GM21723 (cell line): Measurements from ENCODE around the gene CACNB4.
"Not testable (repeated sequence)": the region's sequence is repeated elsewhere in the genome, so short reads cannot be mapped to it uniquely, and the experiment has no call there.

Experiments used
- ATAC-seq: cut with Tn5 transposase; IDR thresholded peaks from one replicate; pipeline ENCODE4 v1.9.1; 2021; ENCODE audit warnings: mild to moderate bottlenecking, moderate library complexity; ENCODE audit not compliant: unreplicated experiment

The CACNB4 gene

GRCh38 chr2:152098496-152099366 lies at the start of gene CACNB4:
Gene CACNB4, minus strand, starts transcription at chr2:152099044.
- ATAC-seq: peak; percentile 37

GRCh38 chr2:152134488-152135280 lies 35.8 kb upstream of the CACNB4 start:
- ATAC-seq: peak; percentile 87

GRCh38 chr2:152132306-152132705 lies 33.5 kb upstream of the CACNB4 start:
- ATAC-seq: no peak

GRCh38 chr2:152127628-152128027 lies 28.8 kb upstream of the CACNB4 start:
- ATAC-seq: no peak

GRCh38 chr2:152126664-152127063 lies 27.8 kb upstream of the CACNB4 start:
- ATAC-seq: no peak

- no peak for ATAC-seq
These were observed 23.3 kb upstream of the CACNB4 start for GRCh38 chr2:152122161-152122560.

- ATAC-seq: no peak
These were observed 21.6 kb upstream of the CACNB4 start for GRCh38 chr2:152120430-152120829.

GRCh38 chr2:152115952-152116351 lies 17.1 kb upstream of the CACNB4 start:
- ATAC-seq: no peak

GRCh38 chr2:152114366-152114765 lies 15.5 kb upstream of the CACNB4 start:
- ATAC-seq: no peak

- ATAC-seq: not testable (repeated sequence)
These were observed 8.3 kb upstream of the CACNB4 start for GRCh38 chr2:152107140-152107539.

GRCh38 chr2:152106464-152106863 lies 7.6 kb upstream of the CACNB4 start:
- no peak for ATAC-seq

- no peak for ATAC-seq
These were observed 4.4 kb upstream of the CACNB4 start for GRCh38 chr2:152103271-152103670.

GRCh38 chr2:152100961-152101360 lies 2.1 kb upstream of the CACNB4 start:
- ATAC-seq: no peak

GRCh38 chr2:152099367-152100050 lies 665 bp upstream of the CACNB4 start:
- peak; percentile 32 for ATAC-seq

- ATAC-seq: peak; percentile 42
These were observed 896 bp downstream of the CACNB4 start for GRCh38 chr2:152097801-152098495.

- ATAC-seq: no peak
These were observed 1.5 kb downstream of the CACNB4 start for GRCh38 chr2:152097290-152097800.

GRCh38 chr2:152095146-152095545 lies 3.7 kb downstream of the CACNB4 start:
- no peak for ATAC-seq

GRCh38 chr2:152094014-152094413 lies 4.8 kb downstream of the CACNB4 start:
- ATAC-seq: no peak

- ATAC-seq: no peak
These were observed 5.4 kb downstream of the CACNB4 start for GRCh38 chr2:152093464-152093863.

- no peak for ATAC-seq
These were observed 6.7 kb downstream of the CACNB4 start for GRCh38 chr2:152092095-152092494.
